HepG2 (cell line): ENCODE data around the gene TUBGCP6. TPM values are rescaled to one million over a fixed set of nuclear protein-coding genes. Genes with fewer than 3 reads are reported as not detected.

Source experiments
- ATAC-seq: fragments of 200-7000 bp; cut with Tn5 transposase; 3 replicates; pipeline ENCODE4 v1.9.1; 2020; ENCODE audit warnings: mild to moderate bottlenecking, moderate library complexity
- BruUV-seq: library from RNA; stranded (reverse); fragments of 400-500 nt; replicated peaks from 2 replicates; lab custom pipeline; 2021; lab: Mats Ljungman, UMichigan
- CTCF ChIA-PET: fragments of 300-600 bp; formaldehyde crosslinking; extraction: SDS; loops from one replicate; lab custom pipeline; 2021; ENCODE audit warnings: low total read pairs, inconsistent platforms, low intra/inter-chr PET ratio; lab: Yijun Ruan, JAX
- POLR2A ChIA-PET: fragments of 350-600 bp; sonication (Branson Sonifier 250); formaldehyde crosslinking; loops from one replicate; lab custom pipeline; 2020; ENCODE audit warnings: antibody characterized with exemption, inconsistent platforms; lab: Yijun Ruan, JAX
- DNase-seq: peaks from one replicate; pipeline ENCODE4 v3.0.0-alpha.2; 2015; ENCODE audit warnings: low spot score
- FAIRE-seq: peaks from 3 replicates; lab custom pipeline; 2011; peaks lifted over from hg19 to GRCh38; lab: Jason Lieb, UNC
- H2AFZ ChIP-seq: one replicate; pipeline ENCODE4 v1.6.1; 2011; ENCODE audit warnings: low read length, inconsistent platforms
- H3K27ac ChIP-seq: fragments of 300-600 bp; 3 replicates; pipeline ENCODE4 v1.8.0; 2011; ENCODE audit warnings: mixed run types, mild to moderate bottlenecking, mixed read lengths, low read length, inconsistent platforms; ENCODE audit not compliant: insufficient read depth; ENCODE audit errors: extremely low read length
- H3K27me3 ChIP-seq, 2 experiments: fragments of 200-600 bp in 1 of 2; 2 replicates in 1 of 2; 3 replicates in 1 of 2; pipeline versions ENCODE4 v1.6.0 to v1.8.0; 2011; ENCODE audit warnings: low read length in 2 of 2, mild to moderate bottlenecking in 2 of 2, moderate library complexity in 2 of 2, inconsistent platforms in 1 of 2; ENCODE audit not compliant: insufficient read depth in 2 of 2, control insufficient read depth in 1 of 2
- H3K36me3 ChIP-seq, 2 experiments: fragments of 200-600 bp in 1 of 2; replicated peaks in 1 of 2; 2 replicates in 1 of 2; 3 replicates in 1 of 2; pipeline versions ENCODE4 v1.5.1 to v1.8.0; 2011; ENCODE audit warnings: low read length in 2 of 2, inconsistent platforms in 1 of 2; ENCODE audit not compliant: insufficient read depth in 2 of 2, control insufficient read depth in 1 of 2
- H3K4me1 ChIP-seq: 2 replicates; pipeline ENCODE4 v1.5.1; 2012; ENCODE audit warnings: low read length, inconsistent platforms; ENCODE audit not compliant: insufficient read depth
- H3K4me2 ChIP-seq: 2 replicates; pipeline ENCODE4 v1.6.0; 2011; ENCODE audit warnings: low read depth, low read length, inconsistent platforms
- H3K4me3 ChIP-seq, 3 experiments: fragments of 200-600 bp in 1 of 3; sonication (generic), shearing (Covaris generic) in 1 of 3; replicated peaks in 1 of 3; 2 replicates each; pipeline ENCODE4 v1.5.1; 2011 to 2016; ENCODE audit warnings: low read length in 3 of 3, inconsistent platforms in 2 of 3, low read depth in 2 of 3, mild to moderate bottlenecking in 2 of 3, control low read depth in 1 of 3, mixed read lengths in 1 of 3; ENCODE audit not compliant: insufficient read depth in 1 of 3
- H3K79me2 ChIP-seq: one replicate; pipeline ENCODE4 v1.6.1; 2011; ENCODE audit warnings: low read length, inconsistent platforms; ENCODE audit not compliant: insufficient read depth
- H3K9ac ChIP-seq: 2 replicates; pipeline ENCODE4 v1.6.0; 2011; ENCODE audit warnings: mild to moderate bottlenecking, low read depth, low read length, inconsistent platforms; ENCODE audit not compliant: insufficient read depth
- H3K9me3 ChIP-seq: 2 replicates; pipeline ENCODE4 v1.5.1; 2012; ENCODE audit warnings: mild to moderate bottlenecking, low read length
- H4K20me1 ChIP-seq: 2 replicates; pipeline ENCODE4 v1.6.0; 2011; ENCODE audit warnings: inconsistent platforms, mild to moderate bottlenecking, low read length, moderate library complexity; ENCODE audit not compliant: insufficient read depth
- HDAC1 ChIP-seq: sonication (generic); formaldehyde crosslinking; IDR thresholded peaks from 2 replicates; pipeline ENCODE4 v1.5.1; 2020; ENCODE audit warnings: mild to moderate bottlenecking, missing genetic modification reagents
- KLF12 ChIP-seq: sonication (generic); formaldehyde crosslinking; IDR thresholded peaks from 2 replicates; pipeline ENCODE4 v1.4.0; 2020; ENCODE audit warnings: missing genetic modification reagents, borderline replicate concordance
- ONECUT2 ChIP-seq: sonication (generic); formaldehyde crosslinking; IDR thresholded peaks from 2 replicates; pipeline ENCODE4 v1.4.0; 2020; ENCODE audit warnings: missing genetic modification reagents
- THYN1 ChIP-seq: sonication (generic); formaldehyde crosslinking; IDR thresholded peaks from 2 replicates; pipeline ENCODE4 v1.8.1; 2023; ENCODE audit warnings: low read depth, mild to moderate bottlenecking, moderate library complexity, missing genetic modification reagents, borderline replicate concordance
- U2AF2 ChIP-seq: fragments of 200-400 bp; formaldehyde crosslinking; IDR thresholded peaks from 2 replicates; pipeline ENCODE4 v1.6.1; 2017; ENCODE audit warnings: low read depth, mild to moderate bottlenecking, low read length
- ZNF432 ChIP-seq: sonication (generic); formaldehyde crosslinking; IDR thresholded peaks from 2 replicates; pipeline ENCODE4 v1.5.0; 2020; ENCODE audit warnings: missing genetic modification reagents, mild to moderate bottlenecking, borderline replicate concordance
- ZNF556 ChIP-seq: sonication (generic); formaldehyde crosslinking; IDR thresholded peaks from 2 replicates; pipeline ENCODE4 v1.4.0; 2020; ENCODE audit warnings: mild to moderate bottlenecking, missing genetic modification reagents, borderline replicate concordance
- ZNF883 ChIP-seq: sonication (generic); formaldehyde crosslinking; IDR thresholded peaks from 2 replicates; pipeline ENCODE4 v1.5.1; 2020; ENCODE audit warnings: mild to moderate bottlenecking, missing genetic modification reagents; ENCODE audit errors: not compliant biosample characterization
- WGBS: methylation state at CpG from one replicate; pipeline ENCODE4 v1.1.6; 2017; ENCODE audit warnings: low lambda C conversion rate; 5-methylcytosine and 5-hydroxymethylcytosine counted together
- in situ Hi-C: cut with HindIII; loops from 2 replicates; pipeline ENCODE4 v1.10.0; 2017; ENCODE audit warnings: low pct_unique_long_range_greater_than_20kb; ENCODE audit not compliant: extremely low pct_ligation_motif_present
- intact Hi-C: fragments of 100-400 bp; cut with micrococcal nuclease; formaldehyde crosslinking; loops from one replicate; pipeline ENCODE4 v1.10.0; 2022; ENCODE audit not compliant: unreplicated experiment
- polyA plus RNA-seq, 8 experiments: library from polyadenylated mRNA; depleted of rRNA in 3 of 8; stranded (reverse) in 7 of 8; unstranded in 1 of 8; fragments of >200 nt; fragmentation: Illumina TruSeq in 4 of 8; extraction: Trizol in 4 of 8; gene quantifications; 2 replicates each; pipeline versions ENCODE4 v1.2.1 to v1.2.3, GENCODE V29; 2011 to 2016; ENCODE audit warnings: low read depth in 4 of 8, missing spikeins in 1 of 8, mixed read lengths in 1 of 8; ENCODE audit not compliant: insufficient read depth in 1 of 8
- total RNA-seq, 5 experiments: library from RNA; depleted of rRNA; stranded (reverse); fragments of >200 nt; fragmentation: Illumina TruSeq; extraction: Trizol; gene quantifications; 2 replicates each; pipeline ENCODE4 v1.2.3, GENCODE V29; 2016; ENCODE audit warnings: low read depth in 1 of 5
- TF ChIP-seq, protein P1 (sequence below): sonication (generic); formaldehyde crosslinking; IDR thresholded peaks from 2 replicates; pipeline ENCODE4 v1.4.0; 2020; ENCODE audit warnings: missing genetic modification reagents, borderline replicate concordance

Gene TUBGCP6
- total and polyA plus RNA-seq, 2 of the 13 experiments (the other 11 are each of a cell fraction or from before 2014, with no cell fraction given) = 14.6 to 15.7 TPM

DNA sequence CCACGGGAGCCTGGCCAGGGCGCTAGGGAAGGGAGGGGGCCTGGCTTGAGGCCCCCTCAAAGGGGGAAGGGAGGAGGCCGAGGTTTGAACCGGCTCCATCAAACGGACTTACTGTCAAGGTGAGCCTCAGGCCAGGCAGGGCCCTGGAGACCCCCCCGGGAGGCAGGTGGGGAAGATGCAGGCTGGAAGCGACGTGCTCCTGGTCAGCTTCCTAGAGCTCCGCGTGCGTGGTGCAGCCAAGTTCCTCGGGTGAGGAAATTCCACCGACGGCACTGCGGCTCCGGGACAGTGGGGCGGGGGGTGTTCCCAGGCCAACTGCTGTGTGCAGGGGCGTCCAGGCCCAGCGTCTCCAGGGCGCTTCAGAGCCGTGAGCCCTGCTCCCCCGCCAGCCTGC is 66.4 kb downstream of the TUBGCP6 start:
- no TSS peak for BruUV-seq
- no peaks in the 10 kb centered on the region; a peak in 1 of 5 replicates for H3K27me3 ChIP-seq
- no peaks in the 10 kb centered on the region for H3K36me3 ChIP-seq
- no peak for ATAC-seq
- POLR2A ChIA-PET = no interaction called here
- no peaks in the 10 kb centered on the region for H3K9me3 ChIP-seq
- H3K9ac ChIP-seq = no peak overlapping the region
- H3K27ac ChIP-seq = no peak overlapping the region
- TF ChIP-seq U2AF2 (no peak), HDAC1 (no peak), THYN1 (CRISPR knock-in tag) (no peak), ZNF432 (CRISPR knock-in tag) (no peak), ZNF556 (CRISPR knock-in tag) (no peak), ONECUT2 (CRISPR knock-in tag) (no peak), ZNF883 (no peak), KLF12 (no peak)
- TF ChIP-seq, protein P1, sequence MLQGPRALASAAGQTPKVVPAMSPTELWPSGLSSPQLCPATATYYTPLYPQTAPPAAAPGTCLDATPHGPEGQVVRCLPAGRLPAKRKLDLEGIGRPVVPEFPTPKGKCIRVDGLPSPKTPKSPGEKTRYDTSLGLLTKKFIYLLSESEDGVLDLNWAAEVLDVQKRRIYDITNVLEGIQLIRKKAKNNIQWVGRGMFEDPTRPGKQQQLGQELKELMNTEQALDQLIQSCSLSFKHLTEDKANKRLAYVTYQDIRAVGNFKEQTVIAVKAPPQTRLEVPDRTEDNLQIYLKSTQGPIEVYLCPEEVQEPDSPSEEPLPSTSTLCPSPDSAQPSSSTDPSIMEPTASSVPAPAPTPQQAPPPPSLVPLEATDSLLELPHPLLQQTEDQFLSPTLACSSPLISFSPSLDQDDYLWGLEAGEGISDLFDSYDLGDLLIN = no peak
- H4K20me1 ChIP-seq = no peaks in the 10 kb centered on the region
- H3K4me1 ChIP-seq = peaks cover 11% of the 10 kb centered on the region
- FAIRE-seq = no peak
- intact Hi-C loops (no loop called here), in situ Hi-C loops (no loop called here)
- no peaks in the 10 kb centered on the region for H3K79me2 ChIP-seq
- DNase-seq = no peak
- WGBS = 90% methylated on average over 4 of the region's 22 CpGs
- H3K4me2 ChIP-seq = no peak overlapping the region
- CTCF ChIA-PET = no interaction called here
- H3K4me3 ChIP-seq = no peak overlapping the region
- no peak overlapping the region for H2AFZ ChIP-seq
